ENCODE results near the gene CHRNB2. TPM values are rescaled to one million over a fixed set of nuclear protein-coding genes. Genes with fewer than 3 reads are reported as not detected.

Gene CHRNB2
- total and polyA plus RNA-seq, 2 of the 4 experiments (the other 2 are of a cell fraction): under 0.01 to 0.03 TPM

DNA sequence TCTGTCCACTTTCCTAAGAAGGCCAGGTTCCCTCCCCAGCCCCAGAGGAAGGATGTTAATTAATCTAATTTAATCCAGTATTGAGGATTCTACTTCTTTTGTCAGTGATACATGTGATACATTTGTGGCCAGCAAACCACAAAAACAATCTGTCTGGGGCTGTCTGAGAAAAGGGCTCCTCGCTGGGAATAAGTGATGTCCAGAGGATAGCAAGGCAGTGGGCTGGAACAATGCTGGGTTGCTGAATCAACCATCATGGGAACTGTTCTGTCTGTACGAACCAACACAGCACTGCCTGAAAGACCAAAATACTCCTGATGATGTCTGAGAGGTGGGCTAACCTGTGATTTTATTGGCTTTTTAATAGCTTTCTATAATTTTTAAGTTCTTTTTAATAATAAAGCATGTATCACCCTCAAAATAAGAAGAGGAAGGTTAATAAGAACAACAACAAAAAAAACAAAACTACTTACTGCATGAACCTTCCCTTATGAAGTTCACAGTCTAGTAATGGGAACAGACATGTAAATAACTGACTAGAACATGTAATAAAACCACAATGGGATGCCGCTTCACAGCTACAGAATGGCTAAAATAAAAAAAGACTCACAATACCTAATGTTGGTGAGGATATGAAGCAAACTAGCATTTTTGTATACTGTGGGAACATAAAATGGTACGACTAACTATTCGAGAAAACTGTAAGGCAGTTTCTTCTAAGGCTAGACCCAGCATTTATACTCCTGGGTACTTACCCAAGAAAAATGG lies 51.8 kb downstream of the CHRNB2 start:
- ChIA-PET POLR2A (ENCODE audit: unreplicated experiment) (no interaction called here), CTCF (interaction anchor here (0.5 kb wide), 1 partner anchor 72 kb away, joined by 3 read pairs; no protein-coding TSS in a partner anchor)
- Histone ChIP-seq H3K27ac (ENCODE audit: insufficient read depth, low read length) (no peak overlapping the region), H3K9me1 (ENCODE audit: insufficient read depth, low read length) (peaks cover 18% of the 10 kb centered on the region), H3K9me3 (ENCODE audit: control insufficient read depth, insufficient read depth, low read length) (no peaks in the 10 kb centered on the region), H3K36me3 (ENCODE audit: control insufficient read depth, insufficient read depth, low read length) (peaks cover 4% of the 10 kb centered on the region), H3K4ac (ENCODE audit: low read depth, low read length) (no peak overlapping the region), H4K8ac (ENCODE audit: low read depth in 2 of 2, low read length in 2 of 2) (no peak overlapping the region), H3K4me3 (ENCODE audit: insufficient read depth, low read depth, low read length) (no peak overlapping the region), H3K56ac (ENCODE audit: extremely low read depth, insufficient read depth, low read length) (no peak overlapping the region), H2AK5ac (ENCODE audit: low read depth, low read length) (no peak overlapping the region), H4K91ac (ENCODE audit: insufficient read depth, low read depth, low read length) (no peak overlapping the region), H2BK5ac (ENCODE audit: low read depth, low read length, poor library complexity, severe bottlenecking) (no peak overlapping the region), H3K4me1 (ENCODE audit: control insufficient read depth, insufficient read depth, low read length) (peaks cover 5% of the 10 kb centered on the region), H2BK20ac (ENCODE audit: low read depth, low read length) (no peak overlapping the region), H2BK120ac (ENCODE audit: low read depth, low read length) (no peak overlapping the region), H2AFZ (replicated peaks; ENCODE audit: low read length, poor library complexity) (no peak overlapping the region), H4K20me1 (ENCODE audit: insufficient read depth, low read length) (peaks cover 78% of the 10 kb centered on the region), H3K14ac (replicated peaks; ENCODE audit: low read depth, low read length) (no peak overlapping the region), H4K5ac (ENCODE audit: low read depth, low read length) (no peak overlapping the region), H3K4me2 (ENCODE audit: low read depth, low read length) (no peak overlapping the region), H3K18ac (ENCODE audit: low read depth, low read length) (no peak overlapping the region), H2AK9ac (replicated peaks; ENCODE audit: low read depth, low read length, poor library complexity) (no peak overlapping the region), H3K9ac (ENCODE audit: low read depth, low read length) (no peak overlapping the region), H3K23ac (ENCODE audit: low read depth, low read length) (no peak overlapping the region), H3K27me3 (ENCODE audit: control insufficient read depth, insufficient read depth, low read length) (no peaks in the 10 kb centered on the region), H3K79me1 (ENCODE audit: low read depth in 1 of 2, low read length in 2 of 2) (peaks cover 41 to 81% of the 10 kb centered on the region in 2 experiments), H2BK15ac (ENCODE audit: low read depth, low read length) (no peak overlapping the region)
- in situ Hi-C loops (cut with MboI; ENCODE audit: low sequenced_read_pairs) (no loop called here), intact Hi-C loops (cut with micrococcal nuclease) (no loop called here), dilution Hi-C loops (cut with HindIII; ENCODE audit: low sequenced_read_pairs, unreplicated experiment) (no loop called here)
- BruUV-seq (replicated peaks): no TSS peak
- 100% methylated on average over 1 of the region's 5 CpGs; no CpG with 5 or more reads in 1 of the 2 experiments for WGBS, 2 experiments (ENCODE audit: extremely low coverage in 2 of 2, insufficient read length in 1 of 2)
- DNase-seq (no peak), ATAC-seq (ENCODE audit: low read depth) (no peak)
- TF ChIP-seq MAFK (IDR thresholded peaks at IDR 0.05; ENCODE audit: low read depth, low read length) (no peak), CHD1 (IDR thresholded peaks at IDR 0.05; ENCODE audit: low read depth, low read length) (no peak), SMC3 (IDR thresholded peaks at IDR 0.05; ENCODE audit: low read depth, low read length) (no peak), NFE2L2 (IDR thresholded peaks at IDR 0.05; ENCODE audit: low read depth, low read length) (no peak)
- TF ChIP-seq, protein P1, sequence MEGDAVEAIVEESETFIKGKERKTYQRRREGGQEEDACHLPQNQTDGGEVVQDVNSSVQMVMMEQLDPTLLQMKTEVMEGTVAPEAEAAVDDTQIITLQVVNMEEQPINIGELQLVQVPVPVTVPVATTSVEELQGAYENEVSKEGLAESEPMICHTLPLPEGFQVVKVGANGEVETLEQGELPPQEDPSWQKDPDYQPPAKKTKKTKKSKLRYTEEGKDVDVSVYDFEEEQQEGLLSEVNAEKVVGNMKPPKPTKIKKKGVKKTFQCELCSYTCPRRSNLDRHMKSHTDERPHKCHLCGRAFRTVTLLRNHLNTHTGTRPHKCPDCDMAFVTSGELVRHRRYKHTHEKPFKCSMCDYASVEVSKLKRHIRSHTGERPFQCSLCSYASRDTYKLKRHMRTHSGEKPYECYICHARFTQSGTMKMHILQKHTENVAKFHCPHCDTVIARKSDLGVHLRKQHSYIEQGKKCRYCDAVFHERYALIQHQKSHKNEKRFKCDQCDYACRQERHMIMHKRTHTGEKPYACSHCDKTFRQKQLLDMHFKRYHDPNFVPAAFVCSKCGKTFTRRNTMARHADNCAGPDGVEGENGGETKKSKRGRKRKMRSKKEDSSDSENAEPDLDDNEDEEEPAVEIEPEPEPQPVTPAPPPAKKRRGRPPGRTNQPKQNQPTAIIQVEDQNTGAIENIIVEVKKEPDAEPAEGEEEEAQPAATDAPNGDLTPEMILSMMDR (conservative IDR thresholded peaks at IDR 0.05; ENCODE audit: low read depth, low read length): no peak
- TF ChIP-seq, protein P2, sequence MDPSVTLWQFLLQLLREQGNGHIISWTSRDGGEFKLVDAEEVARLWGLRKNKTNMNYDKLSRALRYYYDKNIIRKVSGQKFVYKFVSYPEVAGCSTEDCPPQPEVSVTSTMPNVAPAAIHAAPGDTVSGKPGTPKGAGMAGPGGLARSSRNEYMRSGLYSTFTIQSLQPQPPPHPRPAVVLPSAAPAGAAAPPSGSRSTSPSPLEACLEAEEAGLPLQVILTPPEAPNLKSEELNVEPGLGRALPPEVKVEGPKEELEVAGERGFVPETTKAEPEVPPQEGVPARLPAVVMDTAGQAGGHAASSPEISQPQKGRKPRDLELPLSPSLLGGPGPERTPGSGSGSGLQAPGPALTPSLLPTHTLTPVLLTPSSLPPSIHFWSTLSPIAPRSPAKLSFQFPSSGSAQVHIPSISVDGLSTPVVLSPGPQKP (IDR thresholded peaks at IDR 0.05; ENCODE audit: borderline replicate concordance, low read depth, low read length): no peak
